HepG2 (cell line): ENCODE results near the gene ZNF740. TPM values are rescaled to one million over a fixed set of nuclear protein-coding genes. Genes with fewer than 3 reads are reported as not detected.

ENCODE experiments used
- ATAC-seq: fragments of 200-7000 bp; cut with Tn5 transposase; 3 replicates; pipeline ENCODE4 v1.9.1; 2020; ENCODE audit warnings: mild to moderate bottlenecking, moderate library complexity
- BruUV-seq: library from RNA; stranded (reverse); fragments of 400-500 nt; replicated peaks from 2 replicates; lab custom pipeline; 2021; lab: Mats Ljungman, UMichigan
- CTCF ChIA-PET: fragments of 300-600 bp; formaldehyde crosslinking; extraction: SDS; loops from one replicate; lab custom pipeline; 2021; ENCODE audit warnings: low total read pairs, inconsistent platforms, low intra/inter-chr PET ratio; lab: Yijun Ruan, JAX
- POLR2A ChIA-PET: fragments of 350-600 bp; sonication (Branson Sonifier 250); formaldehyde crosslinking; loops from one replicate; lab custom pipeline; 2020; ENCODE audit warnings: antibody characterized with exemption, inconsistent platforms; lab: Yijun Ruan, JAX
- DNase-seq: peaks from one replicate; pipeline ENCODE4 v3.0.0-alpha.2; 2015; ENCODE audit warnings: low spot score
- FAIRE-seq: peaks from 3 replicates; lab custom pipeline; 2011; peaks lifted over from hg19 to GRCh38; lab: Jason Lieb, UNC
- H2AFZ ChIP-seq: one replicate; pipeline ENCODE4 v1.6.1; 2011; ENCODE audit warnings: low read length, inconsistent platforms
- H3K27ac ChIP-seq: fragments of 300-600 bp; 3 replicates; pipeline ENCODE4 v1.8.0; 2011; ENCODE audit warnings: mixed run types, mild to moderate bottlenecking, mixed read lengths, low read length, inconsistent platforms; ENCODE audit not compliant: insufficient read depth; ENCODE audit errors: extremely low read length
- H3K27me3 ChIP-seq, 2 experiments: fragments of 200-600 bp in 1 of 2; 2 replicates in 1 of 2; 3 replicates in 1 of 2; pipeline versions ENCODE4 v1.6.0 to v1.8.0; 2011; ENCODE audit warnings: low read length in 2 of 2, mild to moderate bottlenecking in 2 of 2, moderate library complexity in 2 of 2, inconsistent platforms in 1 of 2; ENCODE audit not compliant: insufficient read depth in 2 of 2, control insufficient read depth in 1 of 2
- H3K36me3 ChIP-seq, 2 experiments: fragments of 200-600 bp in 1 of 2; replicated peaks in 1 of 2; 2 replicates in 1 of 2; 3 replicates in 1 of 2; pipeline versions ENCODE4 v1.5.1 to v1.8.0; 2011; ENCODE audit warnings: low read length in 2 of 2, inconsistent platforms in 1 of 2; ENCODE audit not compliant: insufficient read depth in 2 of 2, control insufficient read depth in 1 of 2
- H3K4me1 ChIP-seq: 2 replicates; pipeline ENCODE4 v1.5.1; 2012; ENCODE audit warnings: low read length, inconsistent platforms; ENCODE audit not compliant: insufficient read depth
- H3K4me2 ChIP-seq: 2 replicates; pipeline ENCODE4 v1.6.0; 2011; ENCODE audit warnings: low read depth, low read length, inconsistent platforms
- H3K4me3 ChIP-seq, 3 experiments: fragments of 200-600 bp in 1 of 3; sonication (generic), shearing (Covaris generic) in 1 of 3; replicated peaks in 1 of 3; 2 replicates each; pipeline ENCODE4 v1.5.1; 2011 to 2016; ENCODE audit warnings: low read length in 3 of 3, inconsistent platforms in 2 of 3, low read depth in 2 of 3, mild to moderate bottlenecking in 2 of 3, control low read depth in 1 of 3, mixed read lengths in 1 of 3; ENCODE audit not compliant: insufficient read depth in 1 of 3
- H3K79me2 ChIP-seq: one replicate; pipeline ENCODE4 v1.6.1; 2011; ENCODE audit warnings: low read length, inconsistent platforms; ENCODE audit not compliant: insufficient read depth
- H3K9ac ChIP-seq: 2 replicates; pipeline ENCODE4 v1.6.0; 2011; ENCODE audit warnings: mild to moderate bottlenecking, low read depth, low read length, inconsistent platforms; ENCODE audit not compliant: insufficient read depth
- H3K9me3 ChIP-seq: 2 replicates; pipeline ENCODE4 v1.5.1; 2012; ENCODE audit warnings: mild to moderate bottlenecking, low read length
- H4K20me1 ChIP-seq: 2 replicates; pipeline ENCODE4 v1.6.0; 2011; ENCODE audit warnings: inconsistent platforms, mild to moderate bottlenecking, low read length, moderate library complexity; ENCODE audit not compliant: insufficient read depth
- CCDC6 ChIP-seq: sonication (generic); formaldehyde crosslinking; IDR thresholded peaks from 2 replicates; pipeline ENCODE4 v1.8.1; 2022; ENCODE audit warnings: mild to moderate bottlenecking, missing genetic modification reagents, moderate library complexity
- DRAP1 ChIP-seq: IDR thresholded peaks from 2 replicates; pipeline ENCODE4 v1.6.1; 2016; ENCODE audit warnings: missing genetic modification reagents, missing compliant biosample characterization
- GABPB1 ChIP-seq: IDR thresholded peaks from 2 replicates; pipeline ENCODE4 v1.6.1; 2016; ENCODE audit warnings: mild to moderate bottlenecking, missing genetic modification reagents, moderate library complexity, missing compliant biosample characterization
- KAT7 ChIP-seq: IDR thresholded peaks from 2 replicates; pipeline ENCODE4 v1.6.1; 2018; ENCODE audit warnings: borderline replicate concordance, missing compliant biosample characterization
- MTF2 ChIP-seq: sonication (generic); formaldehyde crosslinking; IDR thresholded peaks from 2 replicates; pipeline ENCODE4 v1.5.0; 2020; ENCODE audit warnings: missing genetic modification reagents, borderline replicate concordance
- PHF20 ChIP-seq: sonication (generic); formaldehyde crosslinking; IDR thresholded peaks from 2 replicates; pipeline ENCODE4 v1.5.0; 2020; ENCODE audit warnings: mild to moderate bottlenecking, missing genetic modification reagents
- RXRA ChIP-seq: sonication (generic); formaldehyde crosslinking; IDR thresholded peaks from 2 replicates; pipeline ENCODE4 v1.5.1; 2020; ENCODE audit warnings: missing genetic modification reagents
- SAP130 ChIP-seq: IDR thresholded peaks from 2 replicates; pipeline ENCODE4 v1.6.1; 2016; ENCODE audit warnings: low read depth
- SOX5 ChIP-seq: IDR thresholded peaks from 2 replicates; pipeline ENCODE4 v1.6.1; 2016; ENCODE audit warnings: borderline replicate concordance
- ZBTB7B ChIP-seq: sonication (generic); formaldehyde crosslinking; IDR thresholded peaks from 2 replicates; pipeline ENCODE4 v1.4.0; 2020; ENCODE audit warnings: missing genetic modification reagents
- ZFY ChIP-seq: sonication (generic); formaldehyde crosslinking; IDR thresholded peaks from 2 replicates; pipeline ENCODE4 v1.4.0; 2020; ENCODE audit warnings: missing genetic modification reagents
- ZNF430 ChIP-seq: sonication (generic); formaldehyde crosslinking; IDR thresholded peaks from 2 replicates; pipeline ENCODE4 v1.9.0; 2021; ENCODE audit warnings: mild to moderate bottlenecking, missing genetic modification reagents
- ZNF564 ChIP-seq: sonication (generic); formaldehyde crosslinking; IDR thresholded peaks from 2 replicates; pipeline ENCODE4 v1.8.1; 2023; ENCODE audit warnings: mild to moderate bottlenecking, missing genetic modification reagents
- ZNF605 ChIP-seq: sonication (generic); formaldehyde crosslinking; IDR thresholded peaks from 2 replicates; pipeline ENCODE4 v1.8.0; 2022; ENCODE audit warnings: mild to moderate bottlenecking, missing genetic modification reagents
- ZNF776 ChIP-seq: sonication (generic); formaldehyde crosslinking; IDR thresholded peaks from 2 replicates; pipeline ENCODE4 v1.4.0; 2020; ENCODE audit warnings: mild to moderate bottlenecking, missing genetic modification reagents
- ZNF878 ChIP-seq: sonication (generic); formaldehyde crosslinking; IDR thresholded peaks from 2 replicates; pipeline ENCODE4 v1.8.1; 2023; ENCODE audit warnings: mild to moderate bottlenecking, missing genetic modification reagents, moderate library complexity
- WGBS: methylation state at CpG from one replicate; pipeline ENCODE4 v1.1.6; 2017; ENCODE audit warnings: low lambda C conversion rate; 5-methylcytosine and 5-hydroxymethylcytosine counted together
- in situ Hi-C: cut with HindIII; loops from 2 replicates; pipeline ENCODE4 v1.10.0; 2017; ENCODE audit warnings: low pct_unique_long_range_greater_than_20kb; ENCODE audit not compliant: extremely low pct_ligation_motif_present
- intact Hi-C: fragments of 100-400 bp; cut with micrococcal nuclease; formaldehyde crosslinking; loops from one replicate; pipeline ENCODE4 v1.10.0; 2022; ENCODE audit not compliant: unreplicated experiment
- polyA plus RNA-seq, 8 experiments: library from polyadenylated mRNA; depleted of rRNA in 3 of 8; stranded (reverse) in 7 of 8; unstranded in 1 of 8; fragments of >200 nt; fragmentation: Illumina TruSeq in 4 of 8; extraction: Trizol in 4 of 8; gene quantifications; 2 replicates each; pipeline versions ENCODE4 v1.2.1 to v1.2.3, GENCODE V29; 2011 to 2016; ENCODE audit warnings: low read depth in 4 of 8, missing spikeins in 1 of 8, mixed read lengths in 1 of 8; ENCODE audit not compliant: insufficient read depth in 1 of 8
- total RNA-seq, 5 experiments: library from RNA; depleted of rRNA; stranded (reverse); fragments of >200 nt; fragmentation: Illumina TruSeq; extraction: Trizol; gene quantifications; 2 replicates each; pipeline ENCODE4 v1.2.3, GENCODE V29; 2016; ENCODE audit warnings: low read depth in 1 of 5
- TF ChIP-seq, protein P1 (sequence below): sonication (generic); formaldehyde crosslinking; IDR thresholded peaks from 2 replicates; pipeline ENCODE4 v1.4.0; 2020; ENCODE audit warnings: missing genetic modification reagents
- TF ChIP-seq, protein P2 (sequence below): sonication (generic); formaldehyde crosslinking; IDR thresholded peaks from 2 replicates; pipeline ENCODE4 v1.4.0; 2020; ENCODE audit warnings: missing genetic modification reagents, borderline replicate concordance

ZNF740 gene
- total and polyA plus RNA-seq, 2 of the 13 experiments (the other 11 are each of a cell fraction or from before 2014, with no cell fraction given) = 16.9 to 19.0 TPM

DNA sequence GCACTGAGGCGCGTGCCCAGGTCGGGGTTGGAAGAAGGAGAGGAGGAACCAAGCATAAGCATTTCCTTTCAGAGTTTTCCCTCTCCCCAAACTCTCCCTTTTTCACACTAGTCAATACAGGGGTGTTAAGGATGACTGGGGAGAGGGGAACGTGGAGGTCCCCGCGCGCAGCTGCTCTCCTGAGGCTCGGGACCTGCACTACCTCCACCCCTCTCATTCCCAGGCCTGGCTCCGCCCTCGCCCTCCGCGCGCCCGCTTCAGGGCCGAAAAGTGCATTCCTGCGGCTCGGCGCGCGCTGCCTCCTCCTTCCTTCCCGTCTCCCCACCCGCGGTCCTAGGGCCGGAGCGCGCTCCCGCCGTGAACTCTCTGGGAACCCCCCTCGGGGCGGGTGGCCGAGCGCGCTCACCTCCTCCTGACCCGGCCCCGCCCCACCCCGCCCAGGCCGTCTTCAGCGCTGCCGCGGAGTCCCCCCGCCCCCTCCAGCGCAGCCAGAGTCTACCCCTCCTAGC lies 40.2 kb downstream of the ZNF740 start:
- POLR2A ChIA-PET = interaction anchor here (1.0 to 3.7 kb wide), 10 partner anchors 10 to 280 kb away, joined by 3 to 17 read pairs (median 8); partner anchors contain the start of genes AAAS, CSAD, ESPL1 and PFDN5
- Histone ChIP-seq H3K4me2 (peak overlapping the region; percentile 100), H2AFZ (no peak overlapping the region), H3K27me3 (peaks cover 0 to 20% of the 10 kb centered on the region in 2 experiments; a peak in 3 of 5 replicates), H4K20me1 (no peaks in the 10 kb centered on the region), H3K9me3 (no peaks in the 10 kb centered on the region), H3K9ac (peak overlapping the region; percentile 85; the same call in 1 of the 2 replicates), H3K27ac (peak overlapping the region; percentile 88), H3K4me1 (peaks cover 73% of the 10 kb centered on the region), H3K36me3 (no peaks in the 10 kb centered on the region), H3K4me3 (peak overlapping the region; percentile 75 to 89 (median 89)), H3K79me2 (no peaks in the 10 kb centered on the region)
- 2% methylated on average over 8 of the region's 42 CpGs for WGBS
- peak; percentile 80 for ATAC-seq
- CTCF ChIA-PET = no interaction called here
- FAIRE-seq = peak; percentile 43
- intact Hi-C loops = loop anchor here (5.0 kb wide), 1 partner anchor 77 kb away; the partner anchor contains the start of genes MYG1 and PFDN5
- peak; percentile 81 for DNase-seq
- BruUV-seq = no TSS peak
- in situ Hi-C loops = no loop called here
- TF ChIP-seq ZNF564 (CRISPR knock-in tag) (peak; percentile 8; the same call in 1 of the 2 replicates), RXRA (CRISPR knock-in tag) (peak; percentile 90), ZNF430 (CRISPR knock-in tag) (peak; percentile 57; the same call in 1 of the 2 replicates), ZBTB7B (0 out of 2 replicates have a peak, but pooled peaks have one; percentile 12), GABPB1 (CRISPR knock-in tag) (0 out of 2 replicates have a peak, but pooled peaks have one; percentile 34), SAP130 (peak; percentile 62; the same call in 1 of the 2 replicates), KAT7 (CRISPR knock-in tag) (peak; percentile 75; the same call in 1 of the 2 replicates), DRAP1 (0 out of 2 replicates have a peak, but pooled peaks have one; percentile 27), PHF20 (CRISPR knock-in tag) (peak; percentile 43; the same call in 1 of the 2 replicates), ZFY (0 out of 2 replicates have a peak, but pooled peaks have one; percentile 18), ZNF776 (CRISPR knock-in tag) (peak; percentile 36; the same call in 1 of the 2 replicates), ZNF605 (CRISPR knock-in tag) (peak; percentile 16; the same call in 1 of the 2 replicates), MTF2 (CRISPR knock-in tag) (peak; percentile 4; the same call in 1 of the 2 replicates), CCDC6 (CRISPR knock-in tag) (peak; percentile 62; the same call in 1 of the 2 replicates), SOX5 (CRISPR knock-in tag) (peak; percentile 53; the same call in 1 of the 2 replicates), ZNF878 (CRISPR knock-in tag) (0 out of 2 replicates have a peak, but pooled peaks have one; percentile 37)
- TF ChIP-seq, protein P1, sequence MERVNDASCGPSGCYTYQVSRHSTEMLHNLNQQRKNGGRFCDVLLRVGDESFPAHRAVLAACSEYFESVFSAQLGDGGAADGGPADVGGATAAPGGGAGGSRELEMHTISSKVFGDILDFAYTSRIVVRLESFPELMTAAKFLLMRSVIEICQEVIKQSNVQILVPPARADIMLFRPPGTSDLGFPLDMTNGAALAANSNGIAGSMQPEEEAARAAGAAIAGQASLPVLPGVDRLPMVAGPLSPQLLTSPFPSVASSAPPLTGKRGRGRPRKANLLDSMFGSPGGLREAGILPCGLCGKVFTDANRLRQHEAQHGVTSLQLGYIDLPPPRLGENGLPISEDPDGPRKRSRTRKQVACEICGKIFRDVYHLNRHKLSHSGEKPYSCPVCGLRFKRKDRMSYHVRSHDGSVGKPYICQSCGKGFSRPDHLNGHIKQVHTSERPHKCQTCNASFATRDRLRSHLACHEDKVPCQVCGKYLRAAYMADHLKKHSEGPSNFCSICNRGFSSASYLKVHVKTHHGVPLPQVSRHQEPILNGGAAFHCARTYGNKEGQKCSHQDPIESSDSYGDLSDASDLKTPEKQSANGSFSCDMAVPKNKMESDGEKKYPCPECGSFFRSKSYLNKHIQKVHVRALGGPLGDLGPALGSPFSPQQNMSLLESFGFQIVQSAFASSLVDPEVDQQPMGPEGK (CRISPR knock-in tag) = peak; percentile 86
- TF ChIP-seq, protein P2, sequence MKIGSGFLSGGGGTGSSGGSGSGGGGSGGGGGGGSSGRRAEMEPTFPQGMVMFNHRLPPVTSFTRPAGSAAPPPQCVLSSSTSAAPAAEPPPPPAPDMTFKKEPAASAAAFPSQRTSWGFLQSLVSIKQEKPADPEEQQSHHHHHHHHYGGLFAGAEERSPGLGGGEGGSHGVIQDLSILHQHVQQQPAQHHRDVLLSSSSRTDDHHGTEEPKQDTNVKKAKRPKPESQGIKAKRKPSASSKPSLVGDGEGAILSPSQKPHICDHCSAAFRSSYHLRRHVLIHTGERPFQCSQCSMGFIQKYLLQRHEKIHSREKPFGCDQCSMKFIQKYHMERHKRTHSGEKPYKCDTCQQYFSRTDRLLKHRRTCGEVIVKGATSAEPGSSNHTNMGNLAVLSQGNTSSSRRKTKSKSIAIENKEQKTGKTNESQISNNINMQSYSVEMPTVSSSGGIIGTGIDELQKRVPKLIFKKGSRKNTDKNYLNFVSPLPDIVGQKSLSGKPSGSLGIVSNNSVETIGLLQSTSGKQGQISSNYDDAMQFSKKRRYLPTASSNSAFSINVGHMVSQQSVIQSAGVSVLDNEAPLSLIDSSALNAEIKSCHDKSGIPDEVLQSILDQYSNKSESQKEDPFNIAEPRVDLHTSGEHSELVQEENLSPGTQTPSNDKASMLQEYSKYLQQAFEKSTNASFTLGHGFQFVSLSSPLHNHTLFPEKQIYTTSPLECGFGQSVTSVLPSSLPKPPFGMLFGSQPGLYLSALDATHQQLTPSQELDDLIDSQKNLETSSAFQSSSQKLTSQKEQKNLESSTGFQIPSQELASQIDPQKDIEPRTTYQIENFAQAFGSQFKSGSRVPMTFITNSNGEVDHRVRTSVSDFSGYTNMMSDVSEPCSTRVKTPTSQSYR (CRISPR knock-in tag) = peak; percentile 52; the same call in 1 of the 2 replicates
